Gastroesophageal sphincter (tissue), 4 donors: Measurements from ENCODE around the gene RAD23B. TPM values are rescaled to one million over a fixed set of nuclear protein-coding genes. Genes with fewer than 3 reads are reported as not detected.

Experiments used
- ATAC-seq: fragments of 150-250 bp; one replicate; pipeline ENCODE4 v1.9.1; 2016; ENCODE audit warnings: mild to moderate bottlenecking, moderate library complexity
- H3K27ac ChIP-seq, 4 donors: fragments of 200-600 bp; sonication (generic) in 3 of 4; 1 replicate in 3 of 4; 2 replicates in 1 of 4; pipeline ENCODE4 v1.5.1; 2016 to 2019
- H3K27me3 ChIP-seq: fragments of 200-600 bp; sonication (generic); one replicate; pipeline ENCODE4 v1.5.1; 2019
- H3K36me3 ChIP-seq, 2 donors: fragments of 200-600 bp; sonication (generic); one replicate each; pipeline ENCODE4 v1.5.1; 2019; ENCODE audit warnings: control low read depth in 1 of 2
- H3K4me1 ChIP-seq, 3 donors: fragments of 200-600 bp; sonication (generic); 1 replicate in 2 of 3; 2 replicates in 1 of 3; pipeline ENCODE4 v1.5.1; 2016 to 2019; ENCODE audit warnings: control low read depth in 2 of 3
- H3K4me3 ChIP-seq, 2 donors: fragments of 200-600 bp; sonication (generic); one replicate each; pipeline ENCODE4 v1.5.1; 2019; ENCODE audit warnings: mild to moderate bottlenecking in 1 of 2, moderate library complexity in 1 of 2
- H3K9me3 ChIP-seq, 3 donors: fragments of 200-600 bp; sonication (generic); one replicate each; pipeline ENCODE4 v1.5.1; 2017 to 2019; ENCODE audit warnings: control low read depth in 2 of 3
- CTCF ChIP-seq, 4 experiments: fragments of 200-600 bp in 2 of 4; fragments of 450-650 bp in 2 of 4; sonication (generic) in 1 of 4; IDR thresholded peaks; one replicate each; pipeline ENCODE4 v1.5.1; 2017 to 2019; ENCODE audit warnings: antibody characterized with exemption in 4 of 4, mild to moderate bottlenecking in 2 of 4, moderate library complexity in 2 of 4
- EP300 ChIP-seq: sonication (generic); formaldehyde crosslinking; IDR thresholded peaks from one replicate; pipeline ENCODE4 v1.6.1; 2017; ENCODE audit warnings: antibody characterized with exemption, mild to moderate bottlenecking
- POLR2A ChIP-seq, 2 donors: fragments of 450-650 bp; IDR thresholded peaks; one replicate each; pipeline ENCODE4 v1.6.1; 2017; ENCODE audit warnings: antibody characterized with exemption in 2 of 2, mild to moderate bottlenecking in 2 of 2, moderate library complexity in 1 of 2
- POLR2AphosphoS5 ChIP-seq: sonication (generic); formaldehyde crosslinking; IDR thresholded peaks from one replicate; pipeline ENCODE4 v1.6.1; 2017; ENCODE audit warnings: antibody characterized with exemption
- WGBS, 2 donors: methylation state at CpG; one replicate each; pipeline ENCODE4 v1.1.5; 2018; ENCODE audit warnings: low coverage in 1 of 2; 5-methylcytosine and 5-hydroxymethylcytosine counted together
- total RNA-seq, 4 donors: library from RNA; depleted of rRNA; stranded (reverse); fragments of >200 nt; gene quantifications; one replicate each; pipeline ENCODE4 v1.1.0, GENCODE V29; 2016

RAD23B gene
- total RNA-seq, 4 donors from 2014 or later = 64.3 to 96.5 (median 80.7) TPM

DNA sequence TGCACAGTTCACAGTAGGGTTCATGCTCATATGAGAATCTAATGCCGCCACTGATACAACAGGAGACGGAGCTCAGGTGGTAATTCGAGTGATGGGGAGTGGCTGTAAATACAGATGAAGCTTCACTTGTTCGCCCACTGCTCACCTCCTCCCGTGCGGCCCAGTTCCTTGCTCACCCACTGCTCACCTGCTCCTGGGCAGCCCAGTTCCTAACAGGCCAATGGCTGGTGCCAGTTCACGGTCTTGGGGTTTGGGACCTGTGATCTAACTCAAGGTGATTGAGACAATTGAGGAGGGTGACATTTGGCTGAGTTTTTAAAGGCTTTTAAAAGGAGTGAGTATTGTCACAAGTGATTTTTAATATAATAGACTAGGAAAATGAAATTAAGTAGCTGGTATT is 45.4 kb downstream of the RAD23B start:
- H3K9me3 ChIP-seq = peaks cover 0 to 7% (median 0%) of the 10 kb centered on the region in 3 donors
- H3K27me3 ChIP-seq = no peaks in the 10 kb centered on the region
- TF ChIP-seq CTCF (IDR thresholded peaks at IDR 0.05) (no peak), EP300 (no peak), POLR2A (IDR thresholded peaks at IDR 0.05) (no peak), POLR2AphosphoS5 (no peak)
- no peak overlapping the region for H3K27ac ChIP-seq
- WGBS, 2 donors = 90 to 98% methylated on average over 7 of the region's 7 CpGs
- no peak overlapping the region for H3K4me3 ChIP-seq
- peaks cover 0 to 13% (median 0%) of the 10 kb centered on the region in 3 donors for H3K4me1 ChIP-seq
- no peak for ATAC-seq
- peaks cover 6 to 83% of the 10 kb centered on the region in 2 donors for H3K36me3 ChIP-seq

- no peak for ATAC-seq
- WGBS, 2 donors = 57 to 75% methylated on average over 2 of the region's 2 CpGs
Measured at GRCh38 chr9:107330420-107330819, 47.3 kb downstream of the RAD23B start.

GRCh38 chr9:107332883-107333282 is 49.8 kb downstream of the RAD23B start:
- 60 to 85% methylated on average over 1 to 2 of the region's 2 CpGs for WGBS, 2 donors
- Histone ChIP-seq H3K9me3 (no peaks in the 10 kb centered on the region), H3K27ac (no peak overlapping the region), H3K4me1 (peaks cover 0 to 14% (median 0%) of the 10 kb centered on the region in 3 donors), H3K4me3 (no peak overlapping the region), H3K36me3 (peaks cover 4 to 76% of the 10 kb centered on the region in 2 donors), H3K27me3 (no peaks in the 10 kb centered on the region)
- no peak for TF ChIP-seq CTCF (IDR thresholded peaks at IDR 0.05)
- no peak for TF ChIP-seq POLR2A (IDR thresholded peaks at IDR 0.05)
- no peak for TF ChIP-seq POLR2AphosphoS5
- no peak for TF ChIP-seq EP300
- ATAC-seq = no peak

More at GRCh38 chr9:107330420-107330819, 47.3 kb downstream of the RAD23B start:
- no peak for TF ChIP-seq POLR2A (IDR thresholded peaks at IDR 0.05)
- no peak for TF ChIP-seq POLR2AphosphoS5
- TF ChIP-seq CTCF (IDR thresholded peaks at IDR 0.05) = no peak
- no peak for TF ChIP-seq EP300
- H3K27me3 ChIP-seq = no peaks in the 10 kb centered on the region
- no peak overlapping the region for H3K4me3 ChIP-seq
- peaks cover 0 to 7% (median 0%) of the 10 kb centered on the region in 3 donors for H3K9me3 ChIP-seq
- peaks cover 4 to 83% of the 10 kb centered on the region in 2 donors for H3K36me3 ChIP-seq
- H3K4me1 ChIP-seq = peaks cover 0 to 13% (median 0%) of the 10 kb centered on the region in 3 donors
- H3K27ac ChIP-seq = no peak overlapping the region

DNA sequence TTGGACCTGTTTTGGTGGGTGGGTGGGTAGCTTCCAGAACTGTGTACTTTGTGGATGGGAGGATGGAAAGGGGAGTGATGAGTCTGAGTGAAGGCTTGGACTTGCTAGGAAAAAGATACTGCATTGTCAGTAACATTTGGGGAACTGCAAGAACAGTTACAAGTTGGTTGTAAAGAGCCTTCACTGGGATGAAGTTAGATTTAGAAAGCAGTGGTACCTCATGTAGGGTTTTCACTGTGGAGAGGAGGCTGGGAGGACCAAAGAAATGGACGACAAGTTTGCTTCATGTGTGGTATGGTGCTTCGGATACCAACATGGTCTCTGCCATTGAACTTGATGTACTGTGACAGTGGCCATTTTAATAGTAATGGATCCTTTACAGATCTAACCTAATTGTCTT is 50.3 kb downstream of the RAD23B start:
- ATAC-seq = no peak
- peaks cover 0 to 14% (median 0%) of the 10 kb centered on the region in 3 donors for H3K4me1 ChIP-seq
- H3K4me3 ChIP-seq = no peak overlapping the region
- no peaks in the 10 kb centered on the region for H3K27me3 ChIP-seq
- no peak overlapping the region for H3K27ac ChIP-seq
- peaks cover 4 to 71% of the 10 kb centered on the region in 2 donors for H3K36me3 ChIP-seq
- no peaks in the 10 kb centered on the region for H3K9me3 ChIP-seq
- WGBS, 2 donors = 88 to 100% methylated on average over 2 of the region's 2 CpGs
- TF ChIP-seq CTCF (IDR thresholded peaks at IDR 0.05) (no peak), EP300 (no peak)

DNA sequence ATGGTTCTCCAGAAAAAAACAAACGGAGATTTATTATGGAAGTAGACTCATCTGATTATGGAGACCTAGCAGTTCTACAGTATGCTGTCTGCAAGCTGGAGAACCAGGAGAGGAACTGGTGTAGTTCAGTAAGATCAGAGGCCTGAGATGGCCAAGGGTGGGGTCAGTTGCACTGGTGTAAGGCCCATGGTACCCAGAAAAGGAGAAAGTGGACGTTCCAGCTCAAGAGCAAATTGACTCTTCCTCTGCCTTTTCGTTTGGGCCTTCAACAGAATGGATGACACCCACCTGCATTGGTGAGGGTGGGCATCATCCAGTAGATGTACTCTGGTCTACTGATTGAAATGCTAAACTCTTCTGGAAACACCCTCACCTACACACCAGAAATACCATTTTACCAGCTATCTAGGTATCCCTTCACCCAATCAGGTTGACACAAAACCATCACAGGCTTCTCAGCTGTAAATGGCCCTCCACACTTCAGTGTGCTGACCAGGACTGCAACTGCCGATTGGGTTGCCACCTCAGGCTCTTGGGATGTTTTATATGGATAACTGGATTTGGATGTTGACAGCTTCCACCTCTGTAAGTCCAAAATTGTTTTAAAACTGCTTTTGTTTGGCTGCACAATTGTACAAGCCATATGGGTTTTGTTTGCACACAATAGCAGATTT is 51.2 kb downstream of the RAD23B start:
- WGBS, 2 donors = 80 to 82% methylated on average over 3 to 4 of the region's 4 CpGs
- Histone ChIP-seq H3K4me3 (no peak overlapping the region), H3K4me1 (peaks cover 0 to 17% (median 0%) of the 10 kb centered on the region in 3 donors), H3K36me3 (peaks cover 4 to 63% of the 10 kb centered on the region in 2 donors), H3K27me3 (no peaks in the 10 kb centered on the region), H3K9me3 (no peaks in the 10 kb centered on the region), H3K27ac (no peak overlapping the region)
- ATAC-seq = no peak
- no peak for TF ChIP-seq POLR2AphosphoS5
- no peak for TF ChIP-seq CTCF (IDR thresholded peaks at IDR 0.05)
- TF ChIP-seq EP300 = no peak
- no peak for TF ChIP-seq POLR2A (IDR thresholded peaks at IDR 0.05)
